ENCODE results near the gene ZNF329.

The ZNF329 gene

DNA sequence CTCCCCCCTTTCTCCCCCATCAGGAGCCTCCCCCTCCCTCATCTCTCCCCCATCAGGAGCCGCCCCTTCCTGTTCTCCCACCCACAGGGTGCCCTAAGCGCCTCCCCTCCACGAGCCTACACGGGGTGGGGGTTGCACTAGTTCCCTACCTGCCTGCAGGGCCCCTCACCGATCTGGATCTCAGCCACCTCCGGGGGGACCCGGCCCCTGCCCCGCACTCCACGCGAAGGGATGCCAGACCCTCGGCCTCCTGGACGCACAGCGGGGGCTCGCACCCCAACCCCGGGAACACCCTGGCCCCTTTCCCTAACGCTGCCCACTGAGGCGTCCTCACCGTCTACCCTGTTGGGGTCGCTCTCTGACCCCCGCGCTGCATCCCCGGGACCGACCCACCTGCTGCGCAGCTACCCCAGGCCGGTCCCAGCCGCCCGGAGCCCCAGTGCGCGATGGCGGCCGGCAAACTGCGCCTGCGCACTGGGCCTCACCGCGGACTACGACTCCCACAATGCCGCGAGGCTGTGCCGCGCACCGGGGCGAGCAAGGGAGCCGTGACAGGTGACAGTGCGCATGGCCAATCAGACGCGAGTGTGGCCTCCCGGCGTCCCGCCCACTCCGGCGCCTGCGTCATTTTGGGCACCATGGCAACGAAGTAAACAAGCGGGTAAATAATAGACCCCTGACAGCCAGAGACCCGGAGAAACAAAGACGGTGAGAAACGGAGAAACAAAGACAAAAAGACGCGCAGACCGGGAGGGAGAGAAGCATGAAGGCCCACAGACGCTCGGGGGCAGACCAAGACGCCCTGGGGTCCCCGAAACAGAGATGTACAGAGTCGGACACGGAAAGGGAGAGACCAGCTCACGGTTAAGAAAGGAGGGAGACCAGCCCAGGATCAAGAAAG is 52.6 kb downstream of the ZNF329 start, which contains the start of gene ZSCAN18:
TSS of gene ZSCAN18 (minus strand) at position 451 of the 901 bp plus-strand sequence. CDS start 7,964 bp downstream, outside the sequence.
- H3K4me3 ChIP-seq (ENCODE audit: control insufficient read depth, low read depth, low read length) = peak within 1 kb of the TSS; percentile 85
- peak; percentile 64 for DNase-seq (ENCODE audit: low read depth)
- TF ChIP-seq, protein P1, sequence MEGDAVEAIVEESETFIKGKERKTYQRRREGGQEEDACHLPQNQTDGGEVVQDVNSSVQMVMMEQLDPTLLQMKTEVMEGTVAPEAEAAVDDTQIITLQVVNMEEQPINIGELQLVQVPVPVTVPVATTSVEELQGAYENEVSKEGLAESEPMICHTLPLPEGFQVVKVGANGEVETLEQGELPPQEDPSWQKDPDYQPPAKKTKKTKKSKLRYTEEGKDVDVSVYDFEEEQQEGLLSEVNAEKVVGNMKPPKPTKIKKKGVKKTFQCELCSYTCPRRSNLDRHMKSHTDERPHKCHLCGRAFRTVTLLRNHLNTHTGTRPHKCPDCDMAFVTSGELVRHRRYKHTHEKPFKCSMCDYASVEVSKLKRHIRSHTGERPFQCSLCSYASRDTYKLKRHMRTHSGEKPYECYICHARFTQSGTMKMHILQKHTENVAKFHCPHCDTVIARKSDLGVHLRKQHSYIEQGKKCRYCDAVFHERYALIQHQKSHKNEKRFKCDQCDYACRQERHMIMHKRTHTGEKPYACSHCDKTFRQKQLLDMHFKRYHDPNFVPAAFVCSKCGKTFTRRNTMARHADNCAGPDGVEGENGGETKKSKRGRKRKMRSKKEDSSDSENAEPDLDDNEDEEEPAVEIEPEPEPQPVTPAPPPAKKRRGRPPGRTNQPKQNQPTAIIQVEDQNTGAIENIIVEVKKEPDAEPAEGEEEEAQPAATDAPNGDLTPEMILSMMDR (IDR thresholded peaks at IDR 0.05; ENCODE audit: control insufficient read depth, insufficient read depth, low read depth, low read length, missing control alignments) = no peak

DNA sequence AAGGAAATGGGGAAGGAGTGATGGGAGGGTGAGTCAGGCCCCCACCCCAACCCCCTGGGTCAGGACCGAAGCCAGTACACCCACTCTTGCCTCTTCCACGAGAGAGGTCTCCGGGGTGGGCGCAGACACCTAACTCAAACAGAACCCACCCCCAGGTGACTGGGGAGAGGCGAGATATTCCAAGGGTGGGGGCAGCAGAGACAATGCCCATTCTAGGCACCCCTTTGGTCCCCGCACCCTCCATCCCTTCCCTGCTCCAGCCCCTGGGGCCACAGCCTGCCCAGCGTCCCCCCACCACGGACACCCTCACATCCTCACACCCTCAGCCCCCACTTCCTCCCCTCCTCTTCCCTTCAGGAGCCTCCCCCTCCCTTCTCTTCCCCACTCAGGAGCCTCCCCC is 53.2 kb downstream of the ZNF329 start:
- DNase-seq (ENCODE audit: low read depth) = no peak
- TF ChIP-seq, protein P1 (IDR thresholded peaks at IDR 0.05; ENCODE audit: control insufficient read depth, insufficient read depth, low read depth, low read length, missing control alignments) = no peak
- H3K4me3 ChIP-seq (ENCODE audit: control insufficient read depth, low read depth, low read length) = peak overlapping the region; percentile 85

DNA sequence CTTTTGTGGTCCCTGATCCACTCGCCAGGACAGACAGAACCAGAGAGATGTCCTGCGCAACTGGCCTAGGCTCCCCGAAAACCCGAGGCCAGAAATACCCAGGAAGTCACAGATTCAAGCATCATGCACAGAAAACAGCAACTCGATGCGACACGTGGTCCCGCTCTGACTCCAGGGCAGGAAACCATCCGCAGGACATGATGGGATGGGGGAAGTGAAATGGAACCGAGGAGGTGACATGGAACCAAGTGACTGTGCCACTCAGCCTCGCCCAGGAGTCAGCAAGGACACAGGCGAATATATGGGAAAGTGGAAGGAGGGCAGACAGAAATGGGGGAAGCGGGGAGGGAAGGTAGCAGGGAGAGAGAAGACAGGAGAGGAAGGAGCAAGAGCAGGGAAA is 53.7 kb downstream of the ZNF329 start:
- H3K4me3 ChIP-seq (ENCODE audit: control insufficient read depth, low read depth, low read length) = no peak overlapping the region
- TF ChIP-seq, protein P1 (IDR thresholded peaks at IDR 0.05; ENCODE audit: control insufficient read depth, insufficient read depth, low read depth, low read length, missing control alignments) = no peak
- no peak for DNase-seq (ENCODE audit: low read depth)

DNA sequence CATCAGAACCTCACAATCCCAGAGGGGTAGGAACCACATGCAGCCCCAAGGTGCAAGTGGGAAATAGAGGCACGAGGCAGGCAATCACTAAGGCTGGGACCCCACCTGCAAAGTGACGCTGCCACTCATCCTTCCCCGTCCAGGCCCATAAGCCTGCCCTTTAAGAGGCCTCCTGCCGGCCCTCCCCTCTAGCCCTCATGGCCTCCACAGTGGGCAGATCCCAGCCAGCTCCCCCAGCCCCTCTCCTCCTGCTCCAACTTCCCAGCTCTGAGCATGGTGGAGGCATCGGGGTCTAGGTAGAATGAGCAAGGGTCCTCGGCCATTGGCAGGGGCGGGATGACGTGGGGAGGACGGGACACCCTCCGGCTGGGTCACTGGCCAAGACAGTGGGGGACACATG is 55.3 kb downstream of the ZNF329 start:
- no peak for DNase-seq (ENCODE audit: low read depth)
- H3K4me3 ChIP-seq (ENCODE audit: control insufficient read depth, low read depth, low read length) = no peak overlapping the region
- TF ChIP-seq, protein P1 (IDR thresholded peaks at IDR 0.05; ENCODE audit: control insufficient read depth, insufficient read depth, low read depth, low read length, missing control alignments) = no peak

DNA sequence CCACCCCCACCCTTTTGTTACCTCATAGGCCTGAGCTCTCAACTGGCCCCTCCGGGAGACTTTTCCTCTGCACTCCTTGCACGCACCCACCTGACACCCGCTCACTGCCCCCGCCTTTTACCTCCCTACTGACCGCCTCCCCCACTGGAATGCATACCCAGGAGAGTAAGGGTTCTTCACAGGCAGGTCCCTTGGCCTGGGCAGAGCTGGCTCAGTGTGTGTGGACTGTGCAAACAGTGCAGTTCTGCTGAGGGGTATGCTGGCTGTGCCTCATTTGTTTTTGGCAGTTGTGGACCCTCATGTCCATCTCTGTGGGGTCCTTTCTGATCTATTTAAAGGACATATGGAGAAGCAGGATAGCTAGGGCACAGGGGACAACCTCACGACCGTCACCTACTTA is 57.5 kb downstream of the ZNF329 start:
- no peak overlapping the region for H3K4me3 ChIP-seq (ENCODE audit: control insufficient read depth, low read depth, low read length)
- TF ChIP-seq, protein P1 (IDR thresholded peaks at IDR 0.05; ENCODE audit: control insufficient read depth, insufficient read depth, low read depth, low read length, missing control alignments) = no peak
- no peak for DNase-seq (ENCODE audit: low read depth)

DNA sequence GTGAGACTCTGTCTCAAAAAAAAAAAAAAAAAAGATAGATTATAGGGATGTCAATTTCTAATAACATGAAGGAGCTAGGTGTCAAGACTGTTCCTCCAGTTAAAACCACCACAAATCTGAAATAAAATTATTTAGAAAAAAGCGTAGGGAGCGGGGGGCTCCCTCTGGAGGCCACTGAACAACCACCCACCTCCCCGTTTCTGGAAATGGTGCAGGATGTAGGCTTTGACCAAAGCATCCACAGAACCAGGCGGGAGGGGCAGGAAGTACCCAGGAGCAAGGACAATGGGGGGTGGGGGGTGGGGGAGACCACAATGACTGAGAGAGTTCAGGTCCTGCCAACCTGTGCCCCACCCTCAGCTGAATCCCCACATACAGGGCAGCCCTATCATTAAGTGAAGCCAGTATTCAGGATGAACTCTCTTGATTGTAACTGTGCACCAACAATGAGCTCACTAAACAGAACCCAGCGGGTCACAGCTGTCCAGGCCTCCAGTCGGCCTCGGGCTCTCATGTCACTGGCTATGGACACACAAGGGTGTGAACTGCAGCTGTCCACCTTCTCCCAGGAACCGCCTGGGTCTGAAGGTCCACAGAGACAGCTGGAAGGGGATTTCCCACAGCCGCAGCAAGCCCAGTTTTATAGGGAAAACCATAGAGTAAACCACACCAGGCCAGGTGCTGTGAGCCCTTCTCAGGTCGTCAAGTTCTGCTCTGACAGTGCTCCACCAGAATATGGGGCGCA is 59.2 kb downstream of the ZNF329 start:
- TF ChIP-seq, protein P1 (IDR thresholded peaks at IDR 0.05; ENCODE audit: control insufficient read depth, insufficient read depth, low read depth, low read length, missing control alignments) = no peak
- H3K4me3 ChIP-seq (ENCODE audit: control insufficient read depth, low read depth, low read length) = no peak overlapping the region
- DNase-seq (ENCODE audit: low read depth) = no peak

All from AG09309 (cell line).